ENCODE results near the gene UCP2. TPM values are rescaled to one million over a fixed set of nuclear protein-coding genes. Genes with fewer than 3 reads are reported as not detected.

Gene UCP2, protein sequence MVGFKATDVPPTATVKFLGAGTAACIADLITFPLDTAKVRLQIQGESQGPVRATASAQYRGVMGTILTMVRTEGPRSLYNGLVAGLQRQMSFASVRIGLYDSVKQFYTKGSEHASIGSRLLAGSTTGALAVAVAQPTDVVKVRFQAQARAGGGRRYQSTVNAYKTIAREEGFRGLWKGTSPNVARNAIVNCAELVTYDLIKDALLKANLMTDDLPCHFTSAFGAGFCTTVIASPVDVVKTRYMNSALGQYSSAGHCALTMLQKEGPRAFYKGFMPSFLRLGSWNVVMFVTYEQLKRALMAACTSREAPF
- polyA plus RNA-seq (2013) = 344 TPM

DNA sequence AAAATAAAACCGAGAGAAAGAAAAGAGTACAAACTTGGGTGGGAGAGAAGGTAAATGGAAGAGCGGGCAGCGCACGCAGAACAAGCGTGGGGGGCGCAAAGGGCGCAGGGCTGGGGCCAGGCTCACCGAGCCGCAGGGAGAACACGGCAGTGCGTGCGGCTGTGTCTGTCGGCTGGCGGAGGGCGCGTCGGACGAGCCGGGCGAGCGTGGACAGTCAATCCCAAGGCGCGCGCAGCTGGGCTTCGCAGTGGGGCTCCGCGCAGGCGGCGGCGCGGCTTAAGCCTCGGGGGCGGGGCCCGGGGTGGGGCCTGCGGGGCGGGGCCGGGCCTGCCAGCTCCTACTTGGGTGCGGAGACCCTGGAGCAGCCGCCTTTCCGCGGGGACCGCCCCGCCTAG lies at the start of gene UCP2:
Gene UCP2, minus strand, starts transcription at position 249 of the 395 bp plus-strand sequence. CDS start 4,465 bp downstream, outside the sequence.
- peak within 1 kb of the TSS; percentile 75 to 93 (median 87) for H3K4me3 ChIP-seq (ENCODE audit: control insufficient read depth in 1 of 7, extremely low read depth in 1 of 7, insufficient read depth in 4 of 7, low read depth in 2 of 7, low read length in 6 of 7)
- DNase-seq = peak; percentile 79 to 89 (median 85)
- 0% methylated on average over 29 of the region's 43 CpGs for WGBS (ENCODE audit: insufficient coverage)
- no peaks in the 10 kb centered on the region for H3K9me3 ChIP-seq (ENCODE audit: control extremely low read depth in 1 of 5, control insufficient read depth in 4 of 5, insufficient read depth in 2 of 5, low read depth in 1 of 5, low read length in 4 of 5)
- H3K4me1 ChIP-seq (ENCODE audit: control extremely low read depth in 1 of 4, control insufficient read depth in 4 of 4, insufficient read depth in 4 of 4, low read length in 3 of 4) = peaks cover 18 to 60% (median 53%) of the 10 kb centered on the region in 4 experiments
- no peaks in the 10 kb centered on the region for H3K27me3 ChIP-seq (replicated peaks in 2 of 5; ENCODE audit: control insufficient read depth in 4 of 5, insufficient read depth in 5 of 5, low read length in 4 of 5)
- POLR2A ChIA-PET = interaction anchor here (0.6 to 3.2 kb wide), 7 partner anchors 12 to 116 kb away, joined by 3 to 14 read pairs (median 6); no protein-coding TSS in a partner anchor
- peaks cover 6 to 37% (median 23%) of the 10 kb centered on the region in 4 experiments for H3K36me3 ChIP-seq (ENCODE audit: control insufficient read depth in 4 of 4, insufficient read depth in 4 of 4, low read length in 3 of 4)
- peak within 1 kb of the TSS; percentile 93 to 97 for H3K27ac ChIP-seq (ENCODE audit: insufficient read depth in 1 of 2, low read depth in 1 of 2, low read length in 2 of 2, poor library complexity in 1 of 2, severe bottlenecking in 2 of 2)
- CTCF ChIA-PET = interaction anchor here (0.9 to 3.1 kb wide), 3 partner anchors 10 to 33 kb away, joined by 3 to 15 read pairs (median 5); no protein-coding TSS in a partner anchor

DNA sequence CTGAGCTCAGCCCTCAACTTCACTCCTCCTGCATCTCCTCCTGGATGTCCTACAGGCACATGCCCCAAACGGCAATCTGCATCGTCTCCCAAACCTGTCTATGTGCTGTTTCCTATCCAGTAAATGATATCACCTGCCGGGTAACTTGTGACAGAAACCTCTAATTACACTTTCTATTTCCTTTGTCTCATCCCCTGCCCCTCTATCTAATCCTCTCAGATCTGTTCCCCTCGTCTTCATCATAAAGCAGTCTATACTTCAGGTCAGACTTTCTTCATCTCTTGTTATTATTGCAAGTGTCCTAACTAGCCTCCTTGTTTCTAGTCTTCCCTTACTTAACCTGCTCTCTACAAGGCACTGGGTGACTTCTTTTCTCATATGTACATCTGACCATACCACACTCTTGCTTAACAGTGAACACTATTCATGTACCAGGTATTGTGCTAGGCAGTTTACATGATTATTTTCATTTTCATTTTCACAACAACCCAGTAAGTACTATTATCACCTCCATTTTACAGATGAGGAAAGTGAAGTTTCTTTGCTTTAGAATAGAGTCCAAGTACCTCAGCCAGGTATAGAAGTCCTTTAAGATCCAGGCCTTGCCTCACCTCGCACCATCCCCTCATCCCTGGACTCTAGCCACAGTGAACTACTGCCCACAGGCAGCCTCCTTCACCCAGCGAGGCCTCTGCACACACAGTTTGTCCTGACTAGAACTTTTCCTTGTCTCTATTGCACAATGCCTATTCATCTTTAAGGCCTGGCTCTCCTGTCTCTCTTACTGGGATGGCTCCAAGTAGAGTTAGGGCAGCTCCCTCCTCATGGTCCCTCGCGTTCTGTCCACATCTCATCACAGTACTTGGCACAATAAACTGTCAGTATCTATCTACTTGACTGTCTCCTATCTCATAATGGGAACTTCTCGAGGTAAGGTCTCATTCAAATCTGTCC lies 48.4 kb upstream of the UCP2 start:
- H3K27me3 ChIP-seq (replicated peaks in 2 of 5; ENCODE audit: control insufficient read depth in 4 of 5, insufficient read depth in 5 of 5, low read length in 4 of 5) = no peaks in the 10 kb centered on the region
- H3K4me3 ChIP-seq (ENCODE audit: control insufficient read depth in 1 of 7, extremely low read depth in 1 of 7, insufficient read depth in 4 of 7, low read depth in 2 of 7, low read length in 6 of 7) = no peak overlapping the region
- no peak for DNase-seq
- peaks cover 17 to 66% (median 40%) of the 10 kb centered on the region in 4 experiments for H3K36me3 ChIP-seq (ENCODE audit: control insufficient read depth in 4 of 4, insufficient read depth in 4 of 4, low read length in 3 of 4)
- peaks cover 0 to 4% (median 1%) of the 10 kb centered on the region in 4 experiments for H3K4me1 ChIP-seq (ENCODE audit: control extremely low read depth in 1 of 4, control insufficient read depth in 4 of 4, insufficient read depth in 4 of 4, low read length in 3 of 4)
- POLR2A ChIA-PET = no interaction called here
- no peaks in the 10 kb centered on the region for H3K9me3 ChIP-seq (ENCODE audit: control extremely low read depth in 1 of 5, control insufficient read depth in 4 of 5, insufficient read depth in 2 of 5, low read depth in 1 of 5, low read length in 4 of 5)
- CTCF ChIA-PET = interaction anchor here (1.3 kb wide), 1 partner anchor 34 kb away, joined by 5 read pairs; no protein-coding TSS in a partner anchor
- no peak overlapping the region for H3K27ac ChIP-seq (ENCODE audit: insufficient read depth in 1 of 2, low read depth in 1 of 2, low read length in 2 of 2, poor library complexity in 1 of 2, severe bottlenecking in 2 of 2)
- 93% methylated on average over 6 of the region's 9 CpGs for WGBS (ENCODE audit: insufficient coverage)

DNA sequence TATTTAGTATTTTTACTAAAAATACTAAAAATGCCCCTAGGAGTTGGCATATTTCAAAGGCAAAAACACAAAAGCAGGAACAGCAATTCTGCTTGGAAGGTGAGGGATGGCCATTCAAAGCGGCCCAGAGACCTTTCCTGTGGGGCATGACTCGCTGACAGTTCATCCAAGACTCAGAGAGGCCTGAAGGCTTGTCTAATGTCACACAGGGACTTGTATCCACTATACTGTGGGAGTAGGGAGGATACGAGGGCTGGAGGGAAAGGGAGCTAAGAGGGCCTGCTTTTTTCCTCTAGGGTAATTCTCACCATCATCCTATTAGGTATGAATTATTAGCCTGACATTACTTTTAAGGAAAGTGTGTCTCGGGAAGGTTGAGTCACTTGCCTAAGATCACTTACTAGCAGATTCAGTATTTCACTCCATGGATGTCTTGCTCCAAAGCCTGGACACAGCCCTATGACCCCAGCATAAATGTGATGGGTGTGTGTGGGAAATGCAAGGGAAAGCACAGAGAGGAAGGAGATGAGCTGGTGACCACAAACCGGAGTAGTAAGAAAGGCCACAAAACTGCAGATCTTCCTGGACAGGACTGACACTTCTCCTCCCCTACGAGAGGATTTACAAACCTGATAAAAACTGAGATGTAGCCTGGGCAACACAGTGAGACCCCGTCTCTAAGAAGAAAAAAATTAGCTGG lies 43.0 kb upstream of the UCP2 start:
- Histone ChIP-seq H3K36me3 (ENCODE audit: control insufficient read depth in 4 of 4, insufficient read depth in 4 of 4, low read length in 3 of 4) (peaks cover 6 to 30% (median 20%) of the 10 kb centered on the region in 4 experiments), H3K4me3 (ENCODE audit: control insufficient read depth in 1 of 7, extremely low read depth in 1 of 7, insufficient read depth in 4 of 7, low read depth in 2 of 7, low read length in 6 of 7) (no peak overlapping the region), H3K4me1 (ENCODE audit: control extremely low read depth in 1 of 4, control insufficient read depth in 4 of 4, insufficient read depth in 4 of 4, low read length in 3 of 4) (peaks cover 0 to 18% (median 9%) of the 10 kb centered on the region in 4 experiments), H3K27ac (ENCODE audit: insufficient read depth in 1 of 2, low read depth in 1 of 2, low read length in 2 of 2, poor library complexity in 1 of 2, severe bottlenecking in 2 of 2) (no peak overlapping the region), H3K27me3 (replicated peaks in 2 of 5; ENCODE audit: control insufficient read depth in 4 of 5, insufficient read depth in 5 of 5, low read length in 4 of 5) (no peaks in the 10 kb centered on the region), H3K9me3 (ENCODE audit: control extremely low read depth in 1 of 5, control insufficient read depth in 4 of 5, insufficient read depth in 2 of 5, low read depth in 1 of 5, low read length in 4 of 5) (no peaks in the 10 kb centered on the region)
- ChIA-PET CTCF (interaction anchor here (0.9 to 1.6 kb wide), 2 partner anchors 13 to 20 kb away, joined by 3 to 4 read pairs; no protein-coding TSS in a partner anchor), POLR2A (no interaction called here)
- DNase-seq = no peak
- 100% methylated on average over 4 of the region's 7 CpGs for WGBS (ENCODE audit: insufficient coverage)

DNA sequence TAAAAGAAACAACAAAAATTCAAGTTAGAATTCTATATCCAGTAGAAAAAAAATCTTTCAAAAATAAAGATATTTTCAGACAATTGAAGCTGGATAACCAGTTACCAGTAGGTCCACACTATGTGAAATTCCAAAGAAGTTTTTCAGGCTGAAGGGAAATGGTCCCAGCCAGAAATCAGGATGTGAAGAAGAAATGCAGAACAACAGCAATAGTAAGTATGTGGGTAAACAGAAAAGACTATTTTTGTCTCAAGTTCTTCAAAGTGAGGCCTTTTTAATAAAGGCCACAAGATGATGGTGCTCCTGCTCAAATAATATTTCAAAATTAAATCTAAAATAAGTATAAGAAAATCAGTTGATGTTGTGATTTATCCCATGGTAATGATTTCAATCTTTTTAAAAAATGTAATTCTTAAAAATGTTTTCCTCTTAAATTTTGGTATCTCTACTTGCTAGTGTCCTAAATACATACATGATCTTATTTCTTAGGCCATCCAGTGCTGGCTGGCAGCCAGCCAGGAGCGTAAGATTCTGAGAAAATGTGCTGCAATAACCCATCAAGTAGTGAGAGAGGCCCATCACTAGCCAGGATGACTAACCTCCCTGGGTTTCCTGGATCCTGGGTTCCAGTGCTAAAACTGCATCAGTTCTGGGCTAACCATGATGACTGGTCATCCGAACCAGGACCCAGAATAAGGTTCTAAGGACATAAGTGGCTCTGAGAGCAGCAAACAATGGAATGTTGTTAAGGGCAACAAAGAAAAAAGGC lies 41.8 kb upstream of the UCP2 start:
- Histone ChIP-seq H3K4me1 (ENCODE audit: control extremely low read depth in 1 of 4, control insufficient read depth in 4 of 4, insufficient read depth in 4 of 4, low read length in 3 of 4) (peaks cover 0 to 29% (median 21%) of the 10 kb centered on the region in 4 experiments), H3K27ac (ENCODE audit: insufficient read depth in 1 of 2, low read depth in 1 of 2, low read length in 2 of 2, poor library complexity in 1 of 2, severe bottlenecking in 2 of 2) (no peak overlapping the region), H3K36me3 (ENCODE audit: control insufficient read depth in 4 of 4, insufficient read depth in 4 of 4, low read length in 3 of 4) (peaks cover 4 to 24% (median 15%) of the 10 kb centered on the region in 4 experiments), H3K9me3 (ENCODE audit: control extremely low read depth in 1 of 5, control insufficient read depth in 4 of 5, insufficient read depth in 2 of 5, low read depth in 1 of 5, low read length in 4 of 5) (no peaks in the 10 kb centered on the region), H3K4me3 (ENCODE audit: control insufficient read depth in 1 of 7, extremely low read depth in 1 of 7, insufficient read depth in 4 of 7, low read depth in 2 of 7, low read length in 6 of 7) (no peak overlapping the region), H3K27me3 (replicated peaks in 2 of 5; ENCODE audit: control insufficient read depth in 4 of 5, insufficient read depth in 5 of 5, low read length in 4 of 5) (no peaks in the 10 kb centered on the region)
- CTCF ChIA-PET = no interaction called here
- WGBS (ENCODE audit: insufficient coverage) = 88% methylated on average over 2 of the region's 2 CpGs
- peak in 1 of 3 donors; percentile 17 for DNase-seq
- POLR2A ChIA-PET = no interaction called here

DNA sequence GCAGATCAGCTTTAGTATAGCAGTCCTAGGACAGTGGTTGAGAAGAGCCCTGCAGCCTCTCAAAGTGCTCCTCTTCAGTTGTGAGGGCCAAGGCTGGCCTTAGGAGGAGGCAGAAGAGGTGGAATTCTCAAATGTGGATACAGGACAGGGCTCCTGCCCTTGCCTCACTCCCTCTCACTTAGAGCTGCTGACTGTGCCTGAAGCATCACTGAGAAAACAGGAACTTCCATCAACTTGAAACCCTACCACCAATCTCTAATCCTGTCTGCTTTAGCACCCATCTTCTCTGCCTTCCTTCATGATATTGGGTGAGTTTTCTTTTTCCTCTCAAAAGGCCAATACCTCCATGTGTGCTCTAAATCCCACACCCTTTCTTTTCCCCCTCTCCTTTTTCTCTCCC lies 40.6 kb upstream of the UCP2 start:
- CTCF ChIA-PET = no interaction called here
- no peak for DNase-seq
- POLR2A ChIA-PET = no interaction called here
- Histone ChIP-seq H3K9me3 (ENCODE audit: control extremely low read depth in 1 of 5, control insufficient read depth in 4 of 5, insufficient read depth in 2 of 5, low read depth in 1 of 5, low read length in 4 of 5) (no peaks in the 10 kb centered on the region), H3K36me3 (ENCODE audit: control insufficient read depth in 4 of 4, insufficient read depth in 4 of 4, low read length in 3 of 4) (peaks cover 2 to 19% (median 10%) of the 10 kb centered on the region in 4 experiments), H3K27ac (ENCODE audit: insufficient read depth in 1 of 2, low read depth in 1 of 2, low read length in 2 of 2, poor library complexity in 1 of 2, severe bottlenecking in 2 of 2) (no peak overlapping the region), H3K27me3 (replicated peaks in 2 of 5; ENCODE audit: control insufficient read depth in 4 of 5, insufficient read depth in 5 of 5, low read length in 4 of 5) (no peaks in the 10 kb centered on the region), H3K4me1 (ENCODE audit: control extremely low read depth in 1 of 4, control insufficient read depth in 4 of 4, insufficient read depth in 4 of 4, low read length in 3 of 4) (peaks cover 0 to 41% (median 31%) of the 10 kb centered on the region in 4 experiments), H3K4me3 (ENCODE audit: control insufficient read depth in 1 of 7, extremely low read depth in 1 of 7, insufficient read depth in 4 of 7, low read depth in 2 of 7, low read length in 6 of 7) (no peak overlapping the region)

DNA sequence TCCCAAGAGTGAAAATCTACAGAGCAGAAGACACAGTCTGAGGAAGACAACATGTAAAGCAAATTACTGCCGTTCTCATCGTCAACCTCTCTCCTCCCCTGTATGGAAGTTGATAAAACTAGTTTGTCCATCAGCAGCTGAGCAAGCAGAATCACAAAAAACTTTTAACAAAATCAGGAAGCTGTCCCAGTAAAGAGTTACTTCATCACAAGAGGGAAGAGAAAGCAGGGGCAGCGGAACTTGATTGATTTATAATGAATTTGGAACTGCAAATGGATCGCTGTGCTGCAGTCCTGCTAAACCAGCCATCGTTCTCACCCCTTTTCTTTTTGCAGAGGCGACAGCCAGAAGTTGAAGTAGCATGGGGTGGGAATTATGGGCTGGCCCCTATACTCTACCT lies 39.9 kb upstream of the UCP2 start:
- 87% methylated on average over 3 of the region's 6 CpGs for WGBS (ENCODE audit: insufficient coverage)
- Histone ChIP-seq H3K27me3 (replicated peaks in 2 of 5; ENCODE audit: control insufficient read depth in 4 of 5, insufficient read depth in 5 of 5, low read length in 4 of 5) (no peaks in the 10 kb centered on the region), H3K4me3 (ENCODE audit: control insufficient read depth in 1 of 7, extremely low read depth in 1 of 7, insufficient read depth in 4 of 7, low read depth in 2 of 7, low read length in 6 of 7) (no peak overlapping the region), H3K36me3 (ENCODE audit: control insufficient read depth in 4 of 4, insufficient read depth in 4 of 4, low read length in 3 of 4) (peaks cover 0 to 25% (median 7%) of the 10 kb centered on the region in 4 experiments), H3K9me3 (ENCODE audit: control extremely low read depth in 1 of 5, control insufficient read depth in 4 of 5, insufficient read depth in 2 of 5, low read depth in 1 of 5, low read length in 4 of 5) (no peaks in the 10 kb centered on the region), H3K4me1 (ENCODE audit: control extremely low read depth in 1 of 4, control insufficient read depth in 4 of 4, insufficient read depth in 4 of 4, low read length in 3 of 4) (peaks cover 0 to 43% (median 34%) of the 10 kb centered on the region in 4 experiments), H3K27ac (ENCODE audit: insufficient read depth in 1 of 2, low read depth in 1 of 2, low read length in 2 of 2, poor library complexity in 1 of 2, severe bottlenecking in 2 of 2) (no peak overlapping the region)
- DNase-seq = no peak
- CTCF ChIA-PET = no interaction called here
- POLR2A ChIA-PET = no interaction called here
